HG03354 (cell line): Measurements from ENCODE around the gene DZIP1L.
A peak's percentile ranks its signal among the peaks of the same experiment; 100 is the strongest.
"Not testable (repeated sequence)": the region's sequence is repeated elsewhere in the genome, so short reads cannot be mapped to it uniquely, and the experiment has no call there.

Source experiments
- ATAC-seq: cut with Tn5 transposase; IDR thresholded peaks from one replicate; pipeline ENCODE4 v1.9.1; 2021; ENCODE audit warnings: mild to moderate bottlenecking; ENCODE audit not compliant: unreplicated experiment, poor library complexity, severe bottlenecking

The DZIP1L gene

GRCh38 chr3:138114988-138115971 lies at the start of gene DZIP1L:
Gene DZIP1L (minus strand): TSS chr3:138115608. CDS start chr3:138103971, 11,637 bp downstream.
- ATAC-seq = peak; percentile 88

- no peak for ATAC-seq
These were observed 49.7 kb upstream of the DZIP1L start for GRCh38 chr3:138165061-138165460.

- ATAC-seq = no peak
These were observed 42.3 kb upstream of the DZIP1L start for GRCh38 chr3:138157743-138158142.

- no peak for ATAC-seq
These were observed 39.1 kb upstream of the DZIP1L start for GRCh38 chr3:138154534-138154933.

- no peak for ATAC-seq
These were observed 33.1 kb upstream of the DZIP1L start for GRCh38 chr3:138148503-138148902.

- ATAC-seq = not testable (repeated sequence)
These were observed 26.8 kb upstream of the DZIP1L start for GRCh38 chr3:138142181-138142580.

GRCh38 chr3:138140940-138141339 lies 25.5 kb upstream of the DZIP1L start:
- no peak for ATAC-seq

GRCh38 chr3:138139691-138140090 lies 24.3 kb upstream of the DZIP1L start:
- ATAC-seq = no peak

GRCh38 chr3:138137861-138138260 lies 22.5 kb upstream of the DZIP1L start:
- ATAC-seq = no peak

- no peak for ATAC-seq
These were observed 20.8 kb upstream of the DZIP1L start for GRCh38 chr3:138136201-138136600.

- ATAC-seq = no peak
These were observed 20.4 kb upstream of the DZIP1L start for GRCh38 chr3:138135833-138136194.

GRCh38 chr3:138135146-138135832 lies 19.9 kb upstream of the DZIP1L start:
- ATAC-seq = no peak

GRCh38 chr3:138132239-138132638 lies 16.8 kb upstream of the DZIP1L start, which contains the start of gene A4GNT:
Gene A4GNT (minus strand): TSS chr3:138132390. CDS start chr3:138131256, 1,134 bp downstream.
- no peak for ATAC-seq

- no peak for ATAC-seq
These were observed 12.4 kb upstream of the DZIP1L start for GRCh38 chr3:138127636-138128365.

- no peak for ATAC-seq
These were observed 10.3 kb upstream of the DZIP1L start for GRCh38 chr3:138125548-138126221.

- ATAC-seq = no peak
These were observed 9.4 kb upstream of the DZIP1L start for GRCh38 chr3:138124706-138125355.

- ATAC-seq = no peak
These were observed 8.8 kb upstream of the DZIP1L start for GRCh38 chr3:138124188-138124587.

GRCh38 chr3:138119423-138119766 lies 4.0 kb upstream of the DZIP1L start:
- ATAC-seq = no peak
